HepG2 (cell line): ENCODE data around the gene NDRG3. TPM values are rescaled to one million over a fixed set of nuclear protein-coding genes. Genes with fewer than 3 reads are reported as not detected.
A peak's percentile ranks its signal among the peaks of the same experiment; 100 is the strongest.

Source experiments
- ARNT2 ChIP-seq: sonication (generic); formaldehyde crosslinking; IDR thresholded peaks from 2 replicates; pipeline ENCODE4 v1.8.0; 2022; ENCODE audit warnings: mild to moderate bottlenecking, low read depth, missing genetic modification reagents, moderate library complexity
- CEBPB ChIP-seq: IDR thresholded peaks from 2 replicates; pipeline ENCODE4 v1.6.1; 2011; ENCODE audit warnings: low read depth, low read length, improper control_type of control experiment, borderline replicate concordance
- CENPX ChIP-seq: sonication (generic); formaldehyde crosslinking; IDR thresholded peaks from 2 replicates; pipeline ENCODE4 v1.9.0; 2021; ENCODE audit warnings: mild to moderate bottlenecking, missing genetic modification reagents, moderate library complexity
- MATR3 ChIP-seq: sonication (generic); formaldehyde crosslinking; IDR thresholded peaks from 2 replicates; pipeline ENCODE4 v1.4.0; 2020; ENCODE audit warnings: missing genetic modification reagents
- NFKB2 ChIP-seq: sonication (generic); formaldehyde crosslinking; IDR thresholded peaks from 2 replicates; pipeline ENCODE4 v1.4.0; 2020; ENCODE audit warnings: missing genetic modification reagents, borderline replicate concordance
- POGZ ChIP-seq: sonication (generic); formaldehyde crosslinking; IDR thresholded peaks from 2 replicates; pipeline ENCODE4 v1.4.0; 2020; ENCODE audit warnings: mild to moderate bottlenecking, missing genetic modification reagents
- SOX5 ChIP-seq: IDR thresholded peaks from 2 replicates; pipeline ENCODE4 v1.6.1; 2016; ENCODE audit warnings: borderline replicate concordance
- SRSF9 ChIP-seq: fragments of 200-400 bp; formaldehyde crosslinking; IDR thresholded peaks from 2 replicates; pipeline ENCODE4 v1.6.1; 2018; ENCODE audit warnings: borderline replicate concordance, mild to moderate bottlenecking, low read depth, low read length; ENCODE audit not compliant: insufficient read depth, poor library complexity, severe bottlenecking
- TCF7L2 ChIP-seq: IDR thresholded peaks from 2 replicates; pipeline ENCODE4 v1.6.1; 2011; ENCODE audit warnings: mild to moderate bottlenecking, low read depth, low read length, moderate library complexity
- ZNF614 ChIP-seq: IDR thresholded peaks from 2 replicates; pipeline ENCODE4 v1.6.1; 2018; ENCODE audit warnings: missing biosample characterization, missing genetic modification reagents, inconsistent platforms, borderline replicate concordance
- ZNF713 ChIP-seq: sonication (generic); formaldehyde crosslinking; IDR thresholded peaks from 2 replicates; pipeline ENCODE4 v1.4.0; 2020; ENCODE audit warnings: mild to moderate bottlenecking, missing genetic modification reagents
- ZSCAN30 ChIP-seq: sonication (generic); formaldehyde crosslinking; IDR thresholded peaks from 2 replicates; pipeline ENCODE4 v1.5.0; 2020; ENCODE audit warnings: mild to moderate bottlenecking, missing genetic modification reagents
- polyA plus RNA-seq, 8 experiments: library from polyadenylated mRNA; depleted of rRNA in 3 of 8; stranded (reverse) in 7 of 8; unstranded in 1 of 8; fragments of >200 nt; fragmentation: Illumina TruSeq in 4 of 8; extraction: Trizol in 4 of 8; gene quantifications; 2 replicates each; pipeline versions ENCODE4 v1.2.1 to v1.2.3, GENCODE V29; 2011 to 2016; ENCODE audit warnings: low read depth in 4 of 8, missing spikeins in 1 of 8, mixed read lengths in 1 of 8; ENCODE audit not compliant: insufficient read depth in 1 of 8
- total RNA-seq, 5 experiments: library from RNA; depleted of rRNA; stranded (reverse); fragments of >200 nt; fragmentation: Illumina TruSeq; extraction: Trizol; gene quantifications; 2 replicates each; pipeline ENCODE4 v1.2.3, GENCODE V29; 2016; ENCODE audit warnings: low read depth in 1 of 5
- TF ChIP-seq, protein P1 (sequence below): sonication (generic); formaldehyde crosslinking; IDR thresholded peaks from 2 replicates; pipeline ENCODE4 v1.4.0; 2020; ENCODE audit warnings: missing genetic modification reagents, borderline replicate concordance
- TF ChIP-seq, protein P2 (sequence below), 2 experiments: IDR thresholded peaks; 2 replicates each; pipeline ENCODE4 v1.6.1; 2011 to 2012; ENCODE audit warnings: low read length in 2 of 2, borderline replicate concordance in 1 of 2, low read depth in 1 of 2, mild to moderate bottlenecking in 1 of 2, moderate library complexity in 1 of 2
- TF ChIP-seq, protein P3 (sequence below): sonication (generic); formaldehyde crosslinking; IDR thresholded peaks from 2 replicates; pipeline ENCODE4 v1.8.1; 2023; ENCODE audit warnings: mild to moderate bottlenecking, missing genetic modification reagents, borderline replicate concordance
- TF ChIP-seq, protein P4 (sequence below): sonication (generic); formaldehyde crosslinking; IDR thresholded peaks from 2 replicates; pipeline ENCODE4 v1.8.1; 2023; ENCODE audit warnings: mild to moderate bottlenecking, missing genetic modification reagents
- TF ChIP-seq, protein P5 (sequence below): sonication (generic); formaldehyde crosslinking; IDR thresholded peaks from 2 replicates; pipeline ENCODE4 v1.5.1; 2020; ENCODE audit warnings: mild to moderate bottlenecking, missing genetic modification reagents, moderate library complexity
- TF ChIP-seq, protein P6 (sequence below): sonication (generic); formaldehyde crosslinking; IDR thresholded peaks from 2 replicates; pipeline ENCODE4 v1.4.0; 2020; ENCODE audit warnings: missing genetic modification reagents

NDRG3 gene
- total and polyA plus RNA-seq, 2 of the 13 experiments (the other 11 are each of a cell fraction or from before 2014, with no cell fraction given): 36.0 to 40.5 TPM

DNA sequence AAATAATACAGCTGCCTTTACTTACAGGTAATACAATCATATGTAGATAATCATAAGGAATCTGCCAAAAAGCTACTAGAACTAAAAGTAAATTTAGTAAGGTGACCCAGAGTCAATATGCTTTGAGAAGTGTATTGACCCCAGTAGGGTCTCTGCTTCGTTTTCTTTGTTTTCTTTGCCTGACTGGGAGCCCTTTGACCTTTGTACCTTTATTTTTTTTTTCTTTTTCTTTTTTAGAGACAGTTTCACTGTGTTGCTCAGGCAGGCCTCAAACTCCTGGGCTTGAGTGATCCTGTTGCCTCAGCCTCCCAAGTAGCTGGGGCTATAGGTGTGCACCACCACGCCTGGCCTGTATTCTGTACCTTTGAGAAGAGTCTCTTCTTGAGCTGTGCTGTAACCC lies 122.4 kb downstream of the NDRG3 start (continued):
- TF ChIP-seq, protein P1, sequence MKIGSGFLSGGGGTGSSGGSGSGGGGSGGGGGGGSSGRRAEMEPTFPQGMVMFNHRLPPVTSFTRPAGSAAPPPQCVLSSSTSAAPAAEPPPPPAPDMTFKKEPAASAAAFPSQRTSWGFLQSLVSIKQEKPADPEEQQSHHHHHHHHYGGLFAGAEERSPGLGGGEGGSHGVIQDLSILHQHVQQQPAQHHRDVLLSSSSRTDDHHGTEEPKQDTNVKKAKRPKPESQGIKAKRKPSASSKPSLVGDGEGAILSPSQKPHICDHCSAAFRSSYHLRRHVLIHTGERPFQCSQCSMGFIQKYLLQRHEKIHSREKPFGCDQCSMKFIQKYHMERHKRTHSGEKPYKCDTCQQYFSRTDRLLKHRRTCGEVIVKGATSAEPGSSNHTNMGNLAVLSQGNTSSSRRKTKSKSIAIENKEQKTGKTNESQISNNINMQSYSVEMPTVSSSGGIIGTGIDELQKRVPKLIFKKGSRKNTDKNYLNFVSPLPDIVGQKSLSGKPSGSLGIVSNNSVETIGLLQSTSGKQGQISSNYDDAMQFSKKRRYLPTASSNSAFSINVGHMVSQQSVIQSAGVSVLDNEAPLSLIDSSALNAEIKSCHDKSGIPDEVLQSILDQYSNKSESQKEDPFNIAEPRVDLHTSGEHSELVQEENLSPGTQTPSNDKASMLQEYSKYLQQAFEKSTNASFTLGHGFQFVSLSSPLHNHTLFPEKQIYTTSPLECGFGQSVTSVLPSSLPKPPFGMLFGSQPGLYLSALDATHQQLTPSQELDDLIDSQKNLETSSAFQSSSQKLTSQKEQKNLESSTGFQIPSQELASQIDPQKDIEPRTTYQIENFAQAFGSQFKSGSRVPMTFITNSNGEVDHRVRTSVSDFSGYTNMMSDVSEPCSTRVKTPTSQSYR (CRISPR knock-in tag): no peak
- TF ChIP-seq CEBPB (no peak), POGZ (CRISPR knock-in tag) (0 out of 2 replicates have a peak, but pooled peaks have one; percentile 13), ZSCAN30 (no peak), SOX5 (CRISPR knock-in tag) (peak; percentile 76; the same call in 1 of the 2 replicates), NFKB2 (CRISPR knock-in tag) (no peak), TCF7L2 (no peak), ZNF614 (no peak), MATR3 (no peak), ARNT2 (CRISPR knock-in tag) (no peak), ZNF713 (CRISPR knock-in tag) (no peak), SRSF9 (no peak), CENPX (no peak)
- TF ChIP-seq, protein P2, sequence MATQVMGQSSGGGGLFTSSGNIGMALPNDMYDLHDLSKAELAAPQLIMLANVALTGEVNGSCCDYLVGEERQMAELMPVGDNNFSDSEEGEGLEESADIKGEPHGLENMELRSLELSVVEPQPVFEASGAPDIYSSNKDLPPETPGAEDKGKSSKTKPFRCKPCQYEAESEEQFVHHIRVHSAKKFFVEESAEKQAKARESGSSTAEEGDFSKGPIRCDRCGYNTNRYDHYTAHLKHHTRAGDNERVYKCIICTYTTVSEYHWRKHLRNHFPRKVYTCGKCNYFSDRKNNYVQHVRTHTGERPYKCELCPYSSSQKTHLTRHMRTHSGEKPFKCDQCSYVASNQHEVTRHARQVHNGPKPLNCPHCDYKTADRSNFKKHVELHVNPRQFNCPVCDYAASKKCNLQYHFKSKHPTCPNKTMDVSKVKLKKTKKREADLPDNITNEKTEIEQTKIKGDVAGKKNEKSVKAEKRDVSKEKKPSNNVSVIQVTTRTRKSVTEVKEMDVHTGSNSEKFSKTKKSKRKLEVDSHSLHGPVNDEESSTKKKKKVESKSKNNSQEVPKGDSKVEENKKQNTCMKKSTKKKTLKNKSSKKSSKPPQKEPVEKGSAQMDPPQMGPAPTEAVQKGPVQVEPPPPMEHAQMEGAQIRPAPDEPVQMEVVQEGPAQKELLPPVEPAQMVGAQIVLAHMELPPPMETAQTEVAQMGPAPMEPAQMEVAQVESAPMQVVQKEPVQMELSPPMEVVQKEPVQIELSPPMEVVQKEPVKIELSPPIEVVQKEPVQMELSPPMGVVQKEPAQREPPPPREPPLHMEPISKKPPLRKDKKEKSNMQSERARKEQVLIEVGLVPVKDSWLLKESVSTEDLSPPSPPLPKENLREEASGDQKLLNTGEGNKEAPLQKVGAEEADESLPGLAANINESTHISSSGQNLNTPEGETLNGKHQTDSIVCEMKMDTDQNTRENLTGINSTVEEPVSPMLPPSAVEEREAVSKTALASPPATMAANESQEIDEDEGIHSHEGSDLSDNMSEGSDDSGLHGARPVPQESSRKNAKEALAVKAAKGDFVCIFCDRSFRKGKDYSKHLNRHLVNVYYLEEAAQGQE (IDR thresholded peaks at IDR 0.05; ENCODE audit: borderline replicate concordance in 1 of 2, low read depth in 1 of 2, low read length in 2 of 2): no peak
- TF ChIP-seq, protein P3, sequence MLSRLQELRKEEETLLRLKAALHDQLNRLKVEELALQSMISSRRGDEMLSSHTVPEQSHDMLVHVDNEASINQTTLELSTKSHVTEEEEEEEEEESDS (CRISPR knock-in tag): no peak
- TF ChIP-seq, protein P4, sequence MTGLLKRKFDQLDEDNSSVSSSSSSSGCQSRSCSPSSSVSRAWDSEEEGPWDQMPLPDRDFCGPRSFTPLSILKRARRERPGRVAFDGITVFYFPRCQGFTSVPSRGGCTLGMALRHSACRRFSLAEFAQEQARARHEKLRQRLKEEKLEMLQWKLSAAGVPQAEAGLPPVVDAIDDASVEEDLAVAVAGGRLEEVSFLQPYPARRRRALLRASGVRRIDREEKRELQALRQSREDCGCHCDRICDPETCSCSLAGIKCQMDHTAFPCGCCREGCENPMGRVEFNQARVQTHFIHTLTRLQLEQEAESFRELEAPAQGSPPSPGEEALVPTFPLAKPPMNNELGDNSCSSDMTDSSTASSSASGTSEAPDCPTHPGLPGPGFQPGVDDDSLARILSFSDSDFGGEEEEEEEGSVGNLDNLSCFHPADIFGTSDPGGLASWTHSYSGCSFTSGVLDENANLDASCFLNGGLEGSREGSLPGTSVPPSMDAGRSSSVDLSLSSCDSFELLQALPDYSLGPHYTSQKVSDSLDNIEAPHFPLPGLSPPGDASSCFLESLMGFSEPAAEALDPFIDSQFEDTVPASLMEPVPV: no peak
- TF ChIP-seq, protein P5, sequence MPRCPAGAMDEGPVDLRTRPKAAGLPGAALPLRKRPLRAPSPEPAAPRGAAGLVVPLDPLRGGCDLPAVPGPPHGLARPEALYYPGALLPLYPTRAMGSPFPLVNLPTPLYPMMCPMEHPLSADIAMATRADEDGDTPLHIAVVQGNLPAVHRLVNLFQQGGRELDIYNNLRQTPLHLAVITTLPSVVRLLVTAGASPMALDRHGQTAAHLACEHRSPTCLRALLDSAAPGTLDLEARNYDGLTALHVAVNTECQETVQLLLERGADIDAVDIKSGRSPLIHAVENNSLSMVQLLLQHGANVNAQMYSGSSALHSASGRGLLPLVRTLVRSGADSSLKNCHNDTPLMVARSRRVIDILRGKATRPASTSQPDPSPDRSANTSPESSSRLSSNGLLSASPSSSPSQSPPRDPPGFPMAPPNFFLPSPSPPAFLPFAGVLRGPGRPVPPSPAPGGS (CRISPR knock-in tag): no peak
- TF ChIP-seq, protein P6, sequence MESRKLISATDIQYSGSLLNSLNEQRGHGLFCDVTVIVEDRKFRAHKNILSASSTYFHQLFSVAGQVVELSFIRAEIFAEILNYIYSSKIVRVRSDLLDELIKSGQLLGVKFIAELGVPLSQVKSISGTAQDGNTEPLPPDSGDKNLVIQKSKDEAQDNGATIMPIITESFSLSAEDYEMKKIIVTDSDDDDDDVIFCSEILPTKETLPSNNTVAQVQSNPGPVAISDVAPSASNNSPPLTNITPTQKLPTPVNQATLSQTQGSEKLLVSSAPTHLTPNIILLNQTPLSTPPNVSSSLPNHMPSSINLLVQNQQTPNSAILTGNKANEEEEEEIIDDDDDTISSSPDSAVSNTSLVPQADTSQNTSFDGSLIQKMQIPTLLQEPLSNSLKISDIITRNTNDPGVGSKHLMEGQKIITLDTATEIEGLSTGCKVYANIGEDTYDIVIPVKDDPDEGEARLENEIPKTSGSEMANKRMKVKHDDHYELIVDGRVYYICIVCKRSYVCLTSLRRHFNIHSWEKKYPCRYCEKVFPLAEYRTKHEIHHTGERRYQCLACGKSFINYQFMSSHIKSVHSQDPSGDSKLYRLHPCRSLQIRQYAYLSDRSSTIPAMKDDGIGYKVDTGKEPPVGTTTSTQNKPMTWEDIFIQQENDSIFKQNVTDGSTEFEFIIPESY (CRISPR knock-in tag): no peak; the same call in 1 of the 2 replicates
